Right renal cortex interstitium (tissue), 3 donors: ENCODE data around the gene GALNT2. TPM values are rescaled to one million over a fixed set of nuclear protein-coding genes. Genes with fewer than 3 reads are reported as not detected.

Source experiments
- DNase-seq, 3 donors: peaks; one replicate each; pipeline ENCODE4 v3.0.0-alpha.2; 2013; ENCODE audit warnings: low read depth in 3 of 3, low spot score in 2 of 3
- polyA plus RNA-seq, 3 donors: library from polyadenylated mRNA; unstranded; fragments of 120-200 nt; gene quantifications; one replicate each; pipeline ENCODE4 v1.2.1, GENCODE V29; 2013; ENCODE audit not compliant: insufficient read length in 3 of 3

Gene GALNT2
- polyA plus RNA-seq, 3 donors, result 51.5 to 57.6 (median 55.4) TPM

- DNase-seq, result no peak
Observed at GRCh38 chr1:230174471-230175162, 107.6 kb downstream of the GALNT2 start.

- DNase-seq, result no peak
Observed at GRCh38 chr1:230175163-230175747, 108.2 kb downstream of the GALNT2 start.

GRCh38 chr1:230175839-230176238 is 108.8 kb downstream of the GALNT2 start:
- no peak for DNase-seq

- no peak for DNase-seq
Observed at GRCh38 chr1:230176326-230176725, 109.3 kb downstream of the GALNT2 start.

GRCh38 chr1:230176871-230177411 is 109.9 kb downstream of the GALNT2 start:
- DNase-seq, result peak; percentile 33 to 56 (median 52)

- no peak for DNase-seq
Observed at GRCh38 chr1:230179249-230179648, 112.2 kb downstream of the GALNT2 start.

- DNase-seq, result no peak
Observed at GRCh38 chr1:230185076-230186001, 118.3 kb downstream of the GALNT2 start.

GRCh38 chr1:230186003-230186863 is 119.2 kb downstream of the GALNT2 start:
- no peak for DNase-seq

GRCh38 chr1:230186874-230187273 is 119.8 kb downstream of the GALNT2 start:
- no peak for DNase-seq

GRCh38 chr1:230187290-230187689 is 120.3 kb downstream of the GALNT2 start:
- DNase-seq, result no peak

GRCh38 chr1:230188826-230189225 is 121.8 kb downstream of the GALNT2 start:
- DNase-seq, result no peak

- no peak for DNase-seq
Observed at GRCh38 chr1:230189341-230189740, 122.3 kb downstream of the GALNT2 start.

- no peak for DNase-seq
Observed at GRCh38 chr1:230189824-230190223, 122.8 kb downstream of the GALNT2 start.

- no peak for DNase-seq
Observed at GRCh38 chr1:230191079-230191804, 124.2 kb downstream of the GALNT2 start.

GRCh38 chr1:230191855-230192254 is 124.8 kb downstream of the GALNT2 start:
- DNase-seq, result no peak

GRCh38 chr1:230194525-230194924 is 127.5 kb downstream of the GALNT2 start:
- DNase-seq, result no peak

GRCh38 chr1:230195199-230195598 is 128.2 kb downstream of the GALNT2 start:
- no peak for DNase-seq

- no peak for DNase-seq
Observed at GRCh38 chr1:230196077-230196476, 129.0 kb downstream of the GALNT2 start.
